Measurements from ENCODE around the gene DYNLT1.

- no peak for TF ChIP-seq GATA2 (IDR thresholded peaks at IDR 0.05; ENCODE audit: low read depth, low read length)
- no peak for TF ChIP-seq GATA3 (IDR thresholded peaks at IDR 0.05; ENCODE audit: low read depth, low read length)
Measured at GRCh38 chr6:158586652-158587051, 57.9 kb downstream of the DYNLT1 start.

Data from SH-SY5Y (cell line).